Activated T-cell treated with anti-CD3 and anti-CD28 coated beads for 48 hours (primary cell): ENCODE data around the gene EHD3.

Experiments
- DNase-seq: peaks from one replicate; pipeline ENCODE4 v3.0.0-alpha.2; 2020; ENCODE audit warnings: low read depth

Gene EHD3

DNA sequence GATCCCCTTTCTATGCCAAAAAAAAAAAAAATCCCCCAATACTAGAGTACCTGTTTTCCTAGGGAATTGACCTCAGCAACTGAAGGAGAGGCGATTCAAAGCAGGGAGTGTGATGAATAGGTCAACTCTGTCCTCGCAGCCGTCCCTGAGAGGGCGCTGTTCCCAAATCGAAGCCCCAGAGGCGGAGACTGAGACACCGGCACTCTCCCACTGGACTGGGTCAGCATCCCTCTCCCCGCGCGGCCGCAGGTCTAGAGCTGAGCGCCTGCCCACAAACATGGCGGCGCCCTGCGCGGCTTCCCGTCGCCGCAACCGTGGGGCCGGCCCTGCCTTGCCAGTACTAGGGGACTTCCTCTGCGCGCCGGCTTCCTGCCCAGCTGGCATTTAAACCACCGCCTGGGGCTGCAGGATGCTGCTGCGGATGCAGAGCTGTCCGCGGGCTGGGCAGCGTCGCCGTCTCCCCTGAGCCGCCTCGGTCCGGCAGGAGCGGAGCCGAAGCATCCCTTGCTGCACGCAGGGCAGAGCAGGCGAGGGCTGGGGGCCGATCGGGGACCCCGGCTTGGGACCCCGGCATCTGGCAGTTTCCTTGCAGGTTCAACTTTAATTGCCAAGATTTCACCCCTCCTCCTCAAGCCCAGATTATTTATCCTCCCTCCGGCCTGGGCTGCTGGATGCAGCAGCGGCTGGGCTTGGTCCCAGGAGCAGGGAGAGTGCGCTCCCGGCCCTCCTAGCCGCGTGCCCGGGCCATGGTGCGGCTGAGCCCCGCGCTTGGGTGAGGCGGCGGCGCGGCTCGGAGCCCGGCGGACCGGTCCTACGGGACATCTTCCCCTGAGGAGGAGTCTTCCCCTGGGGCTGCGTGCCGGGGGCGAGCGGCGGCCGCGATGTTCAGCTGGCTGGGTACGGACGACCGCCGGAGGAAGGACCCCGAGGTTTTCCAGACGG is at the start of gene EHD3:
TSS of gene EHD3 (plus strand) at position 412 of the 942 bp plus-strand sequence. CDS start at position 882, 470 bp downstream.
- peak; percentile 78 for DNase-seq

DNA sequence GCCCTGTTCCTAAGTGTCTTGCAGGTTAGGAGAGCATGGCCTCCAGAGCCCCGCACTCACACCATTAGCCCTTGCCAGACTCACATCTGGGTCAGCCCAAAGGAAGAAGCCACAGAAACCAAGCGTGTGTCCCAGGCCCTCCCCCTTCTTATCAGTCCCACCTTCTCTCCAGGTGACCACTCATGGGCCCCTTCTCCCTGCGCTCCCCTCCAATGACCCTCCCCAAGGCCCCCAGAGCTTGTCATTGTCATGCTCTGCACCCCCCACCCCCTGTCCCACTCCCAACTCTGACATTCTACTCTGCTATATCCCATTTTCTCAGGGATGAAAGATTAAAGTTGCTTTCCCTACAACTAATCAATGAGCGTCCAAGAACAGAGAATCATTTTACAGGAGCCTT is 46.8 kb upstream of the EHD3 start:
- DNase-seq, result no peak

DNA sequence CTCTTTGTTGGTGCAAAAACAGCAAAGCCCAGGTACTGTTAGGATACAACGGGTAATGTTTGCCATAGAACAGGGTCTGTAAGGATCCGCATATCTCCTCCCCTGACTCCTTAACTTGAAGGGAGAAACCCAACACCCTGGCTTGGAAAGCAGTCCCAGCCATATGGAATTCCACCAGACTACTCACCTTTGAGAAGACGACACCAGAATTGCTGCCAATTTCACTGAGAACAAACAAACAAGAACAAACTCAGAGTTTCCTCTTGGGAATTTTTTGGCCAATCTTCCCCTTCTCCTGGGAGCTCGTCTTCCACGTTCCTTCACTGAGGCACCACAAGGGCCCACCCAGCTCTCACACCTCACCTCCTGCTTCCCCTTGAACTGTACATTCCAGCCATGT is 45.8 kb upstream of the EHD3 start:
- DNase-seq, result no peak

DNA sequence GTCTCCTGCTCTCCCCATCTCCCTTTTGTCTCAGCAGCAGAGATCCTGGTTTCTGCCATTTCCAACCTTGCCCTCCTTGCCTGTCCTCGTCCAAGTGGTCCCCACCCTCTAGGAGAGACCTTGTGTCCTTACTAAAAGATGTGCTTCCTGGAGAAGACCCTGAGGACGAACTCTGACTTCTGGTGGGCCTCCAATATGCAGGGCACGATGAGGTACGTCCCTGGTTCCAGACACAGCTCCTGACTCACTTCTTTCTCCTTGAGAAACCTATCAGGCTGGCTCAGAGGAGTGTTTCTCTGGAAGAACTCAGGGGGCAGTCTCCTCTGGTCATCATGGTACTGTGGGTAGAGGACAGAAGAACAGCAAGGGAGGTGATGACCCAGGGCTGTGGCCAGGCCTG is 44.8 kb upstream of the EHD3 start:
- no peak for DNase-seq

DNA sequence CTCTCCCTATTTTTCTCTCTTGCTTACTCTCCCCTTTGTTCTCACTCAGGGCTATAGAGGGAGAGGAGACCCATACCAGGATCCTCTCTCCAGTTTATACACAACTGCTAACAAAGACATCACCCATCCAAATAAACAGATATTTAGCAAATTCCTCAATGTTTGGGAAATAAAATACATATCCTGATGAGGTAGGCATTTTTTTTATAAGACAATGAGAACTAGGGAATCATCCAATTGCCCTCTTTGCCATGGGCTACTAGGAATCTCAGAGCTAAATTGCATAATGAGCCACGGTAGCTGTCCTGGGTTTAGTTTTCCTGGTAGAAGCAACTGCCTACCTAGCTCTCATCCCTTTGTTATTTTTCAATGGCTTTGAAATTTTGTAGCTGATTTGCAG is 43.8 kb upstream of the EHD3 start:
- DNase-seq, result no peak

DNA sequence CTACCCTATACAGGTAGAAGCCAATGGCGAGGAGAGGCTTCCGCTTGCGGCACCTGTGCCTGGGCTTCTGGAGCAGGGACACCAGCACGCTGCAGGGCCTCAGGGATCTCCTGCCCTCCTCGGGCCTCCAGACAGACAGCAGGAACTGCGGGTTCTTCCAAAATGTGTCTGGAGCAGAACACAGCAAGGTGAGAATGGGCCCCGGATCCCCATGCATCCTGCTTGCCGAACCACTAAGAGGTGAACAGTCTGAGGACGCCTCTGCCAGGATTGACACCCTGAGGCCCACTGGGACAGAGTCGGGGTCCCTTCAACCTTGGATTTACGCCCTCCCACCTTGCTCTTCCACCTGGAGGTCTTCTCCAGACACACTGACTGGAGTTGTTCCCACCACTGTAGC is 42.0 kb upstream of the EHD3 start:
- no peak for DNase-seq

DNA sequence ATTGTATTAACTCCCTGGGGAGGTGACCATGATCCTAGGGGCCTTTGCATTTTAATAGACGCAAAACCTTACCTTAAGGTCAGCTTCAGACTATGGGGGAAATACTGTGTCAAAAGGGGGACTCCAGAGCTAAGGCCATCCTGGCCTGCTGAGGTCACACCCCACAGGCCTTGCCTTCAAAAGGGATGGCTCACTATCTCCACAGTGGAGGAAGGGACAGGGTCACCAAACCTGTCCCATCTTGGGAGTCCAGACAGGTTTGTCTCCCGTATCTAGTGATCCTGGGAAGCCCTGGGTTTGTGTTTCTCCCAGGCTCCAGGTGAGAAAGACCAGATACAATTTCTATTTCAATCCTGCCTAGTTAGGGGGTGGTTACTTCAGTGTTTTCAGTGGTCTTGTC is 41.6 kb upstream of the EHD3 start:
- no peak for DNase-seq

DNA sequence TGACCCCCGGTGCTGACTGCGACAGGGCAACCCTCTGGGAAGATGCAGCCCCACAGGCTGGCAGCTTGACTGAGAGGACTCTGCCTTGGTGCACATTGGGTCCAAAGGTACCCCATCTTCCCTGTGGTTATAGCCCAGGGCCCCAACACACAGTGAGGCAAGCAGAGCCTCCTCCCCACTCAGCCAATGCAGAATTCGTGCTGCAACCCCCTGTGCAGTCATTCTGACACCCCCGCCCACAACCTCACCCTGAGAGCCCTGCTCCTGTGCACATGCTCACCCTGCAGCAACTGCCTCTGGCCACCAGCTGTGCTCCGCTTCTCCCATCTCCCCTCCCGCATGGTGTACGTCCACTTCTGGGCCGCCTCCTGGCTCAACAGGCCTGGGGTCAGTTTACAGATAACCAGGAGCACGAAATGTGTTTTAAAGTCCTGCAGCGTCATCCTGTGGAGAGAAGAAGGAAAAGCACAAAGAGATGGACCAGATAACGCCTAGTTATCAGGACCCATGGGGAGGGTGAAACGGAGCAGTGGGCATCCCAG is 41.0 kb upstream of the EHD3 start:
- no peak for DNase-seq

DNA sequence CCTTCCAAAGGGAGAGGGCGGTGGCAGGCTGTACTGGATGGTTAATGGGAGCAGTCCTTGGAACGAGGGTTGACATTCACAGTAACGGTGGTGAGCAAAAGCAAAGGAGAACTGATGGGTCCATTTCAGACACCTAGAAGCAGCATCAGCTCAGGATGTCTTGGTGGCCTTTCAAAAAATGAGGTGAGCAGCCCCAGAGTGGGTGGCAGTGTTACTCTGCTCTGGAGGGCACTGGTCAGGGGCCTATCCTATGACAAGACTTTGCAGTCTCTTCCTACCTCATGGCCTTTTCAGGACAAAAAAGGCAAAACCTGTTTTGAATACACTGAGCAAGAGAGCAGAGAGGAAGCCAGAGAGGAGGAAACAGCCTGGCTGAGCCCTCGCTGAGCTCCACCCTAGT is 40.1 kb upstream of the EHD3 start:
- DNase-seq, result no peak

DNA sequence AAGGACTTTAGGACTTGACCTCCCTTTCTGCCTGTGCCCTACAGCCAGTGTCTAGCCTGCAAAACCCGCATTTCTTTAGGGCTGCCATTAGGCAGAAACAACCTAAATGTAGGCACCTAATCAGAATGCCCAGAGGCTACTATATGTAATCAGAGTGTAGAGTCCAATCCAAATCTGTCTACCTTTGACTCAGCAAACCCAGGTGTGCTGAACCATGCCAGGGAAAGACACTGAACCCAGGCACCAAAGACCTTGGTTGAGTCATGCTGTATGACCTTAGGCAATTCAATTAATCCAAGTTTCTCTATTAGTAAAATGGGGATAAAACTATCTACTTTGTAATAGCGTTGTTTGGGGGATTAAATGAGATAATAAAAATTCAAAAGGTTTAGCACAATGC is 37.3 kb upstream of the EHD3 start:
- DNase-seq, result no peak

DNA sequence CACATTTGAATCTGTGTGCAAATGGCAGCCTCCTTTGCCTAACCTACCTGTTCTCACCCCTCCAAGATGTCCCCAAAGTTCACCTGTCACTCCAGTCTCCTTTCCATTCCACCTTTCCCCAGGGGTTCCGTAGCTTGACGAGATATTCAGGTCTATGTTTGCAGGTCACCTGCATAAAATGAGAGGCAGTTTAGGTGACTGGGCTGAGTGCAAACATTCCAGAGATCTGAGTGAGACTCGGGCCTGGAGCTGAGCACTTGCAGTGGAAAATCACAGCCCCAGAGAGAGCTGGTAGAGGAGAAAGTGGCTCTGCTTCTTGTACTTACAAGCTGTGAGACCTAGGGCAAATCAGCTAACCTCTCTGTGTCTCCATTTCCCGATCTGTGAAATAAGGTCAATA is 36.8 kb upstream of the EHD3 start:
- no peak for DNase-seq

DNA sequence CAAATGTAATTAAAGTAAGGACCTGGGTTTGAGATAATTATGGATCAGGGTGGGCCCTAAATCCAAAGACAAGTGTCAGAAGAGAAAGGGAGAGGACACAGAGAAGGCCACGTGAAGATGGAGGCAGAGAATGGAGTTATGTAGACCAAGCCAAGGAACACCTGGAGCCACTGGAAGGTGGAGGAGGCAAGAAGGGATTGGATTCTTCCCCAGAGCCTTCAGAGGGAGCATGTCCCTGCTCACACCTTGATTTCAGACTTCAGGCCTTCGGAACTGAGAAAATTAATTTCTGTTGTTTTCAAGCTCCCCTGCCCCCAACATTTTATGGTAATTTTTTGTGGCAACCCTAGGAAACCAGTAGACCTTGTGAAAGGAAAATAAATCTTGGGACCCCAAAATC is 36.3 kb upstream of the EHD3 start:
- no peak for DNase-seq

DNA sequence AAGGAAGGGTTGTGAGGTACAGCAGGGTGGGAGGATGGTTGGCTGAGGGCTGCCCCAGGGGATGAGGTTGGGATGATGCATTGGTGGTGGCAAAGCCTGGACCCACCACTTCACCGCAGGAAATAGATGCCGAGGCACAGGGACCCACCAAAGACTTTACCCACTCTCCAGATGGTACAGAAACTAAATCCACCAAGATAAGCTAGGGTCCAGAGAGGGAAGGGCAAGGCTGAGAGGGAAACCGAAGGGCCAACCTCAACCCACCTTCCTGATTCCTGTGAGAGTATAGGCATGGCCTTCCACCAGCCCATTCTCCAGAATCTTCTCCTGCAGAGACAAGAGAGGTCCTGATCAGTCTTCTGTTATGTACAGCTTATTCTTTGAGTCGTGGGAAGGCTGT is 34.7 kb upstream of the EHD3 start:
- no peak for DNase-seq

DNA sequence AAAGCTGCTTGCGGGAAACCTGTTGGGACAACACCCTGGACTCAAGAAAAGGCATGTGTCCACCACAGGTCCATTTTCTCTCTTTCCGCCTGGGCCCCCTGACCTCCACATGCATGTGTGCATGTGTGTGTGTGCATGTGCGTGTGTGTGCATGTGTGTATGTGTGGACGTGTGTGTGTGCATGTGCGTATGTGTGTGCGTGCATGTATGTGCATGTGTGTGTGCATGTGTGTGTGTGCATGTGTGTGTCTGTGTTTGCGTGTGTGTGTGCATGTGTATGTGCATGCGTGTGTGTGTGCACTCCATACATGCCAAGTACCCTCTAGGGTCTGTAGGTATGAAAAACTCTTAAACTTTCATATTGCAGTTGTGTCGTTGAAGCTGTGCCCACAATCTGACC is 33.0 kb upstream of the EHD3 start:
- no peak for DNase-seq

DNA sequence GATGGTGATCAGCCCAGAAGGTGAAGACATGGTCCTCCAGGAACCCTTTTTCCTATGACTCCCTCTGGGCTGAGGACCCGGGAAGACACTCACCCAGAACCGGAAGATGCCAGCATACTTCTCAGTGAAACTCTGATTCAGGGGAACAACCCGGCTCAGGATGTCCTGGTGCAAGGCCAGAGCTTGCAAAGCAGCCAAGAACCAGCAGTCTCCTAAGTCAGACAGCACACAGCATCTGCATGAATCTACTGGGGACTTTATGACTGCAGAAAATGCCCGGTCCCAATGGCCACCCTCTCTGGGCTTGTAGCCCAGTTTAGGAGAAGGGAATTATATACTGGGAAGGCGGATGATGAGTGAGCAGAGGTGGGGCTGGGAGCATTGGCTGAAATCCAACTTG is 31.9 kb upstream of the EHD3 start:
- DNase-seq, result no peak

DNA sequence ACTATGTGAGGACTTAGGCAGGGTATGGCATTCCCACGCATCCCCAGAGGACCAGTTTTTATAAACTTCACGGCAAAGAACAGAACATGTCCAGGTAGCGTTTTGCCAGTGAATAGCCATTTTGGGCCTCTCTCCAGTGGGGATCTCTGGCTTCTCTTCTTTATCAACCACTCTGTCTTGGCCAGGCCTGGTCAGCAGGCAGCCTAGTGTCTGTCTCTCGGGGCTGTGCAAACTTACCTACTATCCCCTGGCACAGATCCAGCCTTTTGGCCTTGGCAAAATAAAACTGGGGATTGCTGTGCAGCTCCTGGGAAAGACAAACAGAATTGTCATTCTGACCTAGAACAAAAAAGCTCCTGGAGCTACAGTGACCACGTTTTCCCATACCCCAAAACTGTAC is 31.1 kb upstream of the EHD3 start:
- DNase-seq, result no peak

DNA sequence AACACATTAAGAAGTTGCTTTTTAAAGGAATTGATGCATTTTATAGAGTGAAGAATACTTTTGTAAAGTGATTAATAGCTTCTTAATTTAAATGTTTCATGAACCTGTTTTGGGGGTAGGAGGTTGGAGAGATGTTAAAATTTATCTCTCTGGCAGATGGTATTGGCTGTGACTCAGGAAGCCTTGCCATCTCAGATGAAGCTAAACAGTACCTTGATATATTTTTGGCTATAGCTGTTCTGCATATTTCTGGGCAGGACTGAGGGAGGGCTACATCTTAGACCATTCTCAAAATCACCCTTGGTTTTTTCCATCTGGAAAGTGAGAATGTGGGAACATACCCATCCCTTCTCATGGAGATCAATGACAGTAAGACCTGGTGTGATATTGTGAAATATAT is 30.0 kb upstream of the EHD3 start:
- DNase-seq, result no peak

DNA sequence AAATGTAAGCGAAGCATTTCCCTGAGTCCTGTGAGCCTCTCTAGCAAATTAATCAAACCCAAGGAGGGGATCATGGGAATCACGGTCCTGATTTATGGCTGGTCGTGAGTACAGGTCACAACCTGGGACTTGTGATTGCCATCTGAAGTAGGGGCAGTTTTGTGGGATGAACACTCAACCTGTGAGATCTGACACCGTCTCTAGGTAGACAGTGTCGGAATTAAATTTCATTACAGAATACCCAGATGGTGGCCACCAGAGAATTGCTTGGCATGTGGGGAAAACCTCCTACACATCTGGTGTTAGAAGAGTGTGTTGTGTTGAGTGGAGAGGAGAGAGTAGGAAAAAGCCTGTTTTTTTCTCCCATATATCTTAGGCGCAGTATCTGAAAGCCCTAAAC is 29.2 kb upstream of the EHD3 start:
- DNase-seq, result no peak

DNA sequence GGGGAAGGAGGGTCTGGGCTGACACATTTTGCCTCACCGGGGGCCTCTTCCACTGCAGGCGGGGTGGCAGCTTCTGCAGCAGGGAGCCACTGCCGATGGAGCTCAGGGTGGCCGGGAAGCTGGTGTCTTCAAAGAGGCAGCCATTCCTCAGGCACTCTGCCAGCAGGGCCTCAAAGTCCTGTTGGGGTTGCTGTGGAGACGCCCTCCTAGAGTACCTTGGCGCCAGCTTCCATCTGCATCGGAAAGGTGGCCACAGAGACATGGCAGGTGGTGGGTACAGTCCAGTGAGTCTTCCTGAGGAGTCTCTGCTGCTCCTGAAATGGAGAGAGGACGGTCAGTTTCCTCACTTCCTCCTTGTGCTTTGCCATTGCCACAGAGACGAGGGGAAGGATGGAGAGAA is 28.8 kb upstream of the EHD3 start:
- DNase-seq, result no peak

DNA sequence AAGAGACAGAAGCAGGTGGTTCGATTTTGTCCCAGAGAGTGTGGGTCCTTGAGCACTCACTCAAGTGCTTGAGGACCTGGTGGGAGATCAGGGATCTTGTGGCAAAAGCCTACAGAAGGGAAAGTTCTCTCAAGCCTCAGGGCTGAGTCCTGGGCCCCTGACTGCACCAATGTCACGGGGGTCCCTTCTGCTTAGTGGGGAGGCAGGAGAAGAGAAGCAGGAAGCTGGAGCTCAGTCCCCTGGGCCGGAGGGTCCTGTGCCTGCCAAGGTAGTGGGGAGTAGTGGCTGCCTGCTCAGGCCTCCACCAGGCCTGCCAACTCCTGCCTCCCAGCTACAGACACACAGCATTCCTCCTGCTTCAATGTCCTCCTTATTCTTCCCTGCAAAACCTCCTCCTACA is 28.3 kb upstream of the EHD3 start:
- DNase-seq, result no peak

DNA sequence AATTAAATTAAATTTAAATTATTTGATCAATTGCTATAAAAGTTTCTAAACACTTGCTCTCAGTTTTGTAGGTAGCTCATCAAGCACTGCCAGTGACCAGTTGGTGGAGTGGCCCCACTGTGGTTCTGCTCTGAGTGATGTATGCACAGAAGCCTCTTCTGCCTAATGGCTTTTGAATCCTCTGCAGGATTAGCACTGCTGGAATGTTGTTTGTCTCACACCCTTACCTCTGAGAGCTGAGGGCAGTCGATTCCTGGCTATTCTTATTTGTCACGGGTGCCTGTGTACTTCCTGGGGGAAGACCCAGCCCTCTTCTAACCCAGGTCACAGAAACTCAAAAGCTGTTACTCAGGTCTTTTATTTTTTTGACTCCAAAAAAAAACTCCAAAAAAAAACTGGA is 26.2 kb upstream of the EHD3 start:
- DNase-seq, result no peak

DNA sequence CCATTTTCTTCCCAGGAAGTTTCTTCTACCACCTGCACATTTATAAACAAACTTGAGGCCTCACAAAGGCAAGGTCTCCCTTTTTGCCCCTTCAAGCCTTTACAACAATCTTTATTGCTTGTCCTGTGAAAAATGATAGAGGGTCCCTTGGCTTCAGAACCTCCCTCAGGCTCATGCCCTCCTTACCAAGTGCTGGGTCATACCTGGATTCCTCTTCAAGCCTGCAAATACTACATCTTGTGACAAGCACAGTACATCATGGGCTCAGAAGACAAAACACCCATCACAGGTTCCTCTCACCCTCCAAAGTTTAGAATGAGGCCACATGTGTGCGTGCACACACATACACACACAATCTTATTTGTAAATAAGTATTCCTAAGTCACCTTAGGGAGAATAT is 25.7 kb upstream of the EHD3 start:
- DNase-seq, result no peak

DNA sequence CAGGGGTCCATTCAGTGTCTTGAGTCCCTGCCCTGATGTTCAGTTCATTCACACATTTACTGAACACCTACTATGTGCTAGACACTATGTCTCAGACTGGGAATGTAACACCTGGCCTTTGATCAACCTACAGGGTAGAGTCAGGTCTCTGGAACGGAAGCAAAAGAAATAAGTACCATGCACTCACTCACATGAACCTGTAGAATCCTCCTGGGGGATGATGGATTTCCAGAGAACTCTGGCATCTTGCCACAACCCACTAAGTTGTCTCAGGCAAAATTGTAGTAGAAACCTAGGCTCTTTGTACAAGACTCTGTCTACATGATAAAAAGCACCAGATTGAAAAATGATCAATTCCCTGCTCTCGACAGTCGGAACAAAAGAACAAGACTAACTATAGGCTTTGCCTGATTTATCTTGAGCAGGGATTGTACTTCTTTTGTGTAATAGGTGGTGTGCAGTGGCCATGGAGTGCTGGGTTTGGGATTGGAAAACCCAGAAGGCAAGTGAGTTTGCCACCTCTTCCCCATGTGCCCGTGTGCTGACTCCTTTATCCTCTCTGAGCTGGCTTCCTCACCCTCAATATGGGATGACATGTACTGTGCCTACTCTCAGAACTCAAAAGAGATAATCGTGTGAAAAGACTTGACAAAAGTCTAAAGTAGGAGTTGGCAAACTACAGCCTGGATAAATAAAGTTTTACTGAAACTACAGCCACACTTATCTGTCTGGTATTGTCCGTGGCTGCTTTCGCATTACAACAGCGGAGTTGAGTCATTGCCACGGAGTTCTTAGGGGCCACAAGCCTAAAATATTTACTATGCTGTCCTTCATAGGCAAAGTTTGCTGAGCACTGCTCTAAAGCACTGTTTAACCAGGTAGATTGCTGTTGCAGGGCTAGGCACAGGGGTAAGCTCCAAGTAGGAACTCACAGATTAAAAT is 21.0 kb upstream of the EHD3 start:
- no peak for DNase-seq
